HCEC 1CT (cell line): Measurements from ENCODE around the gene PTPN23.
"Not testable (repeated sequence)": the region's sequence is repeated elsewhere in the genome, so short reads cannot be mapped to it uniquely, and the experiment has no call there.

Experiments used
- DNase-seq: peaks from one replicate; pipeline ENCODE4 v3.0.0-alpha.2; 2017

Gene PTPN23

GRCh38 chr3:47452453-47453215, 71.8 kb downstream of the PTPN23 start:
- no peak for DNase-seq

- peak; percentile 59 for DNase-seq
These were observed 75.1 kb downstream of the PTPN23 start for GRCh38 chr3:47455806-47456452.

DNA sequence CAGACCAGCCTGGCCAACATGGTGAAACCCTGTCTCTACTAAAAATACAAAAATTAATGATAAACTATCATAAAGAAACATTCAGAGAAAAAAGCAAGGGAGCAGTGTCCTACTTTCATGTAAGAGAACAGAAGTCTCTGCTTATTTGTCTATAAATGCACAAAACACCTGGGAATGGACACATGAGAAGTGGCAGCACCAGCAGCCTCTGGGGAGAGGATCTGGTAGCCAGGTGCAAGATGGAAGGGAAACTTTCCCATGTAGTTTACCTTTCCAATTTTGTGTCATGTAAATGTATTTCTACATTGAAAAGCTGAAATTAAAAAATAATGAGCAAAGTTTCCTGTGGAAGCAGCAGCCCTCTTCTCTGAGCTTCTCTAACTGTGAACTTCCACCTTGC, 76.2 kb downstream of the PTPN23 start:
- DNase-seq, result no peak

GRCh38 chr3:47459534-47460085, 78.8 kb downstream of the PTPN23 start:
- not testable (repeated sequence) for DNase-seq
